Cardiac septum (tissue), 1 donor: Measurements from ENCODE around the gene CNKSR3. TPM values are rescaled to one million over a fixed set of nuclear protein-coding genes. Genes with fewer than 3 reads are reported as not detected.

ENCODE experiments used
- DNase-seq: peaks from one replicate; pipeline ENCODE4 v3.0.0-alpha.2; 2020; ENCODE audit warnings: low spot score
- intact Hi-C: fragments of 100-400 bp; cut with DNase I; formaldehyde crosslinking; loops from one replicate; pipeline ENCODE4 v1.14.0; 2022
- total RNA-seq: library from RNA; stranded (reverse); fragmentation: NEBNext Ultra II Directional; extraction: Animal tissue kit (Norgen Biotek cat#: 25700); gene quantifications from one replicate; pipeline ENCODE4 v1.2.1, GENCODE V29; 2021
- donor health status: DM: no; HTN: no; CAD: no.

Gene CNKSR3
- total RNA-seq, 1 donor from 2014 or later, result 34.4 TPM

GRCh38 chr6:154435400-154435945 lies 75.0 kb downstream of the CNKSR3 start:
- no peak for DNase-seq
- intact Hi-C loops, result no loop called here

- no peak for DNase-seq
- intact Hi-C loops, result loop anchor here (5.0 kb wide), 1 partner anchor 78 kb away; the partner anchor contains the start of gene CNKSR3
Observed at GRCh38 chr6:154434662-154435061, 75.8 kb downstream of the CNKSR3 start.

- intact Hi-C loops, result loop anchor here (2.0 to 5.0 kb wide), 2 partner anchors 23 to 79 kb away; partner anchors contain the start of gene CNKSR3
- no peak for DNase-seq
Observed at GRCh38 chr6:154433477-154434241, 76.8 kb downstream of the CNKSR3 start.

DNA sequence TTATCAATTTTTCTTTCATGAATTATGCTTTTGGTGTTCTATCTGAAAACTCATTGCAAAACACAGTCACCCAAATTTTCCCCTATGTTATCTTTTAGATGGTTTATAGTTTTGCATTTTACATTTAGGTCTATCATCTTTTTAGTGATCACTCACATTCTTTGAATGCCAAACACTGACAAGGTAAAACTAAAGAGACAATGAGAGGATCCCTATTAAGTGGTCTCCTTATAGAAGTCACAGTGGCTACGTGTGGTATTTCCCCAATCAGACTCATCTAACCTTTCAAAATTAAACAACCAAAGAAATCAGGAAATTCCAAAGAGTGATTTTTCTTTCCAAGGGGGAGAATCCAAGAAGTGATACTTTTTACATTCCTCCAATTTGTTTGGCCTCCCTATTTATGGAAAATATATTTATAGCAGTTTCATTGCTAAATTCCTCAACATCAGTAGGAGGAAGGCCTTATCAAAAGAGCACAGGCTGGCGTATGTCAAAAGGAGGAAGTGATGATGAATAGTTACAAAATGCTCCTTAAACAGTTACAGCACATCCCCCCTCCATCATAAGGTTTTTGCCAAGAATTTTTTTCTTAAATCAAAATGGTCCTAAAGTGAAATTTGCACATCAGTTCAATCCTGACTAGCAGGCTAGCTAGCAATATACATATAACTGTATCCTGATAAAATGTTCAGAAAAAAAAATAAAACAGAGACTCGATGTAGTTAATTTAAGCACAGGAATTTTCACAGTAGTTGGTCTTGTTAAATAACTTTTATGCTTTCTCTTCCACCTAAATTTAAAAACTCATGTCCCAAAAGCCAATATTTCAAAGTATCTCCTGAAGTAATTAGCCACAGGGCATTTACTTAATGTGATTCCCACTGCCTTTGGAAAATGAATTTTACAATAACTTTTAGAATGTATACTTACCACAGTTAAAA lies 77.7 kb downstream of the CNKSR3 start:
- intact Hi-C loops, result loop anchor here (2.0 to 5.0 kb wide), 2 partner anchors 22 to 79 kb away; partner anchors contain the start of gene CNKSR3
- no peak for DNase-seq

- intact Hi-C loops, result loop anchor here (5.0 kb wide), 1 partner anchor 82 kb away; the partner anchor contains the start of gene CNKSR3
- DNase-seq, result no peak
Observed at GRCh38 chr6:154430481-154430919, 80.0 kb downstream of the CNKSR3 start.

GRCh38 chr6:154429711-154430110 lies 80.8 kb downstream of the CNKSR3 start:
- no peak for DNase-seq
- intact Hi-C loops, result loop anchor here (5.0 kb wide), 1 partner anchor 83 kb away; the partner anchor contains the start of gene CNKSR3

GRCh38 chr6:154428897-154429296 lies 81.6 kb downstream of the CNKSR3 start:
- no peak for DNase-seq
- intact Hi-C loops, result no loop called here

GRCh38 chr6:154427446-154427845 lies 83.0 kb downstream of the CNKSR3 start:
- intact Hi-C loops, result no loop called here
- DNase-seq, result no peak

GRCh38 chr6:154426997-154427396 lies 83.5 kb downstream of the CNKSR3 start:
- DNase-seq, result no peak
- intact Hi-C loops, result no loop called here

DNA sequence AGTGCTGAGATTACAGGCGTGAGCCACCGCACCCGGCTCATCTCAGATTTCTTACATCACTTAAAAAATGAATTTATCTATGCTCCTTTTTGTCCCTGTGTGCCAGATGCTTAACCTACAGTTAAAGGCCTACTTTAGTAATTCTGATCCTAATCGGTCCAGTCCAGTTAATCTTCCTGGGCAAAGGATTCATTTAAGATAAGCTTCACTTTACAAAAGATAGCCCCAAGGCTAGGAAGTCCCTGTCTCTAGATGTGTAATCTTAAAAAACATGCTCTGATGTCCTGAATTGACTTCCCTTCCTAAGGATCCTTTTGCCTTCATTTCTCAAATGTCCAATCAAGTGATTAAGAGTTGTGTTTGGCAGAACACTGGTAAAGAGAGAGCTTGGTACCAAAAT lies 85.5 kb downstream of the CNKSR3 start:
- intact Hi-C loops, result no loop called here
- no peak for DNase-seq

DNA sequence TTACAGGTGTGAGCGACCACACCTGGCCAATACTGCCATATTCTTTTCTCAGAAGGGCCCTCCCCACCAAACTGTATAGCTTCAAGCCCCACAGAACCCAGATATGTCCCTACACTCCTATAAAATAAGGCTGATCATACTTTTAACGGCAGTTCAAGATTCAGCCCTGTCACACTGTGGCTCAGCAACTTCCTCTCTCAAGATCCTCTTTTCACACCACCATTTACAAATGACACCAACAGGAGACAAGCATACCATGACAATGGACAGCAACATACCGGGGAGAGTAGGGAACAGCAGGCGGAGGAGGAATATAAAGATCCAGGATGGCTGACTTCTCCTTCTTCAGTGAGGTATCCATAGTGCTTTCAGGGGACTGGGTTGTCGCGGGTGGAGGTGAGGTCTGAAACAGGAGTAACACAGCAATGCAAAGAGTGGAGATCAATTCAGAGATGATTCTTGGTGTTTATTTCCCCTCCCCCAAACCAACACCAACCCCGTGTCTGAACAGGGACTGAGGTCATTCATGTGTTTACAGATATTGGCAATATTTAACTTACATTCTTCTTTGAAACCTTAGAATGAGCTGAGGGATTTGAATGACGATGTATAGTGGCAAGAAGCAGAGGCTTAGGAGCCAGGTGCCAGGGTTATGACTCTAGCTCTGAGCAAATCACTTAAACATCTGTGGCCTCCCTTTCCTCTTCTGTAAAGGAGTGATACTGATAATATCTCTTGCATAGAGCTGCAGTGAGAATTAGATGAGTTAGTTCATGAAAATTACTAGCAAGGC lies 96.3 kb downstream of the CNKSR3 start:
- intact Hi-C loops, result loop anchor here (10.0 kb wide), 1 partner anchor 181 kb away; no protein-coding TSS in a partner anchor
- no peak for DNase-seq

DNA sequence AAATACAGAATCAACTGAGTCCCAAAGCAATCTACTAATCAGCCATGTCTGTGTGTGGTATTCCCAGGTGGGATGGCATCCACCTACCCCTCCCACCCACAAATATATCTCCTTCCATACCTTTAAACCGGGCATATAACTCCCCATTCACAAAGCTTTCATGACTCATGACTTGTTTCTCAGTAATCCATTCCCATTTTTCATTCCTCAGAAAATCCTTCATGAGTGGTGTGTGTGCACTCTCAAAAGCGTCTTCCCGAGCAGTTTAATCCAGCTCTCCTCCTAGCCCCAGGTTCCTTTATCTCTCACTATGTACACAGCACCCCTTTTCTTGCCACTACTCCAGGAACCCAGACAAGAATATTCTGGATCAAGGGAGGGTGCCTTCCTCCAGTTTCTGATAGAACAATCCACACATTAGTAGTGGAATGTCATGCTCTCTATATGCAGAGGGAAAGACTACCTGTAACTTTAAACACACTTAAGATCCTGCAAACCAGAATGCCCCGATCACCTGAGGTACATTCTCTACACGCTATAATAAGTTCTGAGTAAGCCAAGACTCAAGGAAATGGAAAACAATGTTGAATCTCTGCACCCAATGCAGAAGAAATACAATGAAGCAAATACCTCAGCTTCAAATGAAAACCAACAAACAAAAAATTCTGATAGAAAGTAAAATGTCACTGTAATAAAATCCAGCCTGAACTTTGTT lies 98.2 kb downstream of the CNKSR3 start:
- no peak for DNase-seq
- intact Hi-C loops, result loop anchor here (10.0 kb wide), 1 partner anchor 183 kb away; no protein-coding TSS in a partner anchor

- intact Hi-C loops, result loop anchor here (2.0 to 10.0 kb wide), 2 partner anchors 22 to 184 kb away; no protein-coding TSS in a partner anchor
- DNase-seq, result no peak
Observed at GRCh38 chr6:154411076-154411475, 99.4 kb downstream of the CNKSR3 start.

DNA sequence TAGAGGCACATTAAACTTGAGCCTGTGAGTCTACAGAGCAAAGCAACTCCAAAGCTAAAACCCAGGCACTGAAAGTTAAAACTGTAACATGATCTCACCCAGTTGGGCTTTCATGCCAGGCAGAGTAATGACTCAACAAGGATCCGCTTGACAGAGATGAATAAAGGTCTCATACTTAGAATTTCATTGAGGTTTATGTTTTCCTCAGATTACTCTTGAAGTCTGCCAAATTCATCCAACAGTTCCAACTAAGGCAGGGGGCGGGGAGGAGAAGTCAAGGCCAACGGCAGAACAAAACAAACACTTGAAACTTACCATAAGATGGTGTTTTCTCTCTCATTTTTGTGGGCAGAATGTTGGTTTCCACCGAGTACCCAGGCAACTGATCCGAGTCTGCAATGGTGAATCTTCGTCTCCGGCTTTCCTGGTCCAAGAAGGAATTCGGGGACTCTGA lies 99.8 kb downstream of the CNKSR3 start:
- intact Hi-C loops, result loop anchor here (2.0 to 10.0 kb wide), 2 partner anchors 22 to 184 kb away; no protein-coding TSS in a partner anchor
- DNase-seq, result no peak

DNA sequence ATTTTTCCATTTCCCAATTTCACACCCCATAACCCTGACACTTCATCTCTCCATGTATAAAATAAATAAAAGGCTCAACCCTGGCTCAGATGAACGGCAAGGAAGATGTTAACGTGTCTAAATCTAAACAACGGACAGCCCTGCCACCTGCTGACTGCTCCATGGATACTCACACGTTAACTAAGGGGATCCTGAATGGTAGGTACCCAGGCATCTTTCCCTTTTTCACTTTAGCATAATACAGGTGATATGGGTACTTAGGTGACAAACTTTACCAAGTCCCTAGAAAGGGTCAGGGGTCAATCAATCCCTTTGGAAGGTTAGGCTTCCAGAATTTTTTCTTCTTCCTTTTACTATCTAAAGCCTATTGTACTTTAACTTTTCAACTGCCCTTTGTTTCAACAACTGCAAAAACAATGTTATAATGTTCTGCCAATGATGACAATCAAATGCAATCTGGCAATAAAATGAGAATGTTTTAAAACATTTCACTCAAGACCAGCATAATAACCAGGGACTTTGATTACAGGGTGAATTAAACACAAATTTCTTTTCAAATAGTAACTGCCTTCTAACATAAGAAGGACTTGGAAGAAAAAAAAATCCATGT lies 101.5 kb downstream of the CNKSR3 start:
- no peak for DNase-seq
- intact Hi-C loops, result loop anchor here (10.0 kb wide), 1 partner anchor 254 kb away; no protein-coding TSS in a partner anchor

DNA sequence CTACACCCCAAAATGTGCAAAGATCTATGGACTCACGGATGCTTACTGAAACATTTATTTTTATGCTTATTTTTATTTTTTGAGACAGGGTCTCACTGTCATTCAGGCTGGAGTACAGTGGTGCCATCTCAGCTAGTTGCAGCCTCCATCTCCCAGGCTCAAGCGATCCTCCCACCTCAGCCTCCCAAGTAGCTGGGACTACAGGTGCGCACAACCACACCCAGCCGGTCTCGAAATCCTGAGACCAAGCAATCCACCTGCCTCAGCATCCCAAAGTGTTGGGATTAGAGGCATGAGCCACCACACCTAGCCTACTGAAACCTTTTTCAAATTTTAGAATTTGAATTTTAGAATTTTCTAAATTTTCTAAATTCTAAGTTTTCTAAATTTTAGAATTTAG lies 103.0 kb downstream of the CNKSR3 start:
- no peak for DNase-seq
- intact Hi-C loops, result loop anchor here (10.0 kb wide), 1 partner anchor 253 kb away; no protein-coding TSS in a partner anchor

DNA sequence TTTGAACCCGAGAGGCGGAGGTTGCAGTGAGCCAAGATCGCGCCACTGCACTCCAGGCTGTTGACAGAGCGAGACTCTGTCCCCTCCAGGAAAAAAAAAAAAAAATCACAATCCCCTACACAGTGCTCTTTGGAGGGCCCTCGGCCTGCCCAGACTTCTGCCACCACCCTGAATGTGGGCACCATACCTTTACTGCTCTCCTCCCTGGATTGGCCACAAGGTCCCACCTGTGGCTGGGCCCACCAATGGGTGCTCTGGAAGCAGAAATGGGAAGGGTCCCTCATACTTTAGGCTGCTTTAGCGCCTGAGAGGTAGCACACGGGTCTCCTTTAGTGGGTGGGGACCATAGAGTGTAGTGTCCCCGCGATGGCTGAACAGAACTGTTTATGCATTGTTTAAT lies 103.6 kb downstream of the CNKSR3 start:
- DNase-seq, result no peak
- intact Hi-C loops, result loop anchor here (10.0 kb wide), 1 partner anchor 252 kb away; no protein-coding TSS in a partner anchor
